HTERT RPE-1 (cell line): ENCODE measurements around the gene DNAJA4.

ENCODE experiments used
- in situ Hi-C: fragments of 300-500 bp; cut with MboI; formaldehyde crosslinking; loops from 4 replicates; pipeline ENCODE4 v1.14.3; 2020; ENCODE audit warnings: low sequenced_read_pairs

Gene DNAJA4

DNA sequence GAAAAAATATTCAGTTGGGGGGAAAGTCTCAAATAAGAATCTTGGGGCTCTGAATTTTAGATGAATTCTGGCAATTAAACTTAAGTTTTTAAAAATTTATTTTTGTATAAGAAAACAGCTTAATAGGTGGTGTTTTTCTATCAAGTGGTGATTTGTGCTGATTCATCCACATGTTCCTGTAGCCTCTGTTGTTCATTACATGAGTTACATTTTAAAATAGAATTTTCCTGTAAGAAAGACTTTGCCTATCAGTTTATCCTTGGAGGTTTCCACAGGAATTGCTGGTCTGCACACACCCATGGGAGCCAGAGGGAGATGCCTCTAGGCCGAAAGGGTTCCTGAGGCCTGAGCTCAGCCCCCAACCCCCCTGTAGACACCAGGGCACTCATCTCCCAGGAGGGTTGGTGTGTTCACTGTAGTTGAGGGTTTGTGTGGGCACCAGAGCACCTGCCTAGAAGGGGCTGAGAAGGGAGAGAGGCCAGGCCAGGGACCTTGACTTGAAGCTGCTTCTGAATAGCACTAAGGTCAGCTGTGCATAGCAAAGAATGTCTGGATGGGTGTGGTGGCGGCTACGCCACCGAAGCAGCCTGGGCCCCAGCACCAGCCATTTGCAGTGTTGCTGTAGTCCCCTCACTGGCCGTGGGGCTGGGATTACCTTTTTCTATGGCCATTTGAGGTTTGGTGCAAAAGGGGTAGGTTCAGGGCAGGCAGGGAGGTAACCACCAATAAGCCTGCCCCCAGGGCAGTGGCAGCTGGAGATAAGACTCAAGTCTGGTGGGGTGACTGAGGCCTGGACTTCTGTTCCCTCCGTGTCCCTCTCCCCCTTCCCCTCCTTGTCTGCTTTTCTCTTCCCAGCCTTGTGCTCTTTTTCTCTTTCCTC, 11.9 kb downstream of the DNAJA4 start:
- in situ Hi-C loops = no loop called here

DNA sequence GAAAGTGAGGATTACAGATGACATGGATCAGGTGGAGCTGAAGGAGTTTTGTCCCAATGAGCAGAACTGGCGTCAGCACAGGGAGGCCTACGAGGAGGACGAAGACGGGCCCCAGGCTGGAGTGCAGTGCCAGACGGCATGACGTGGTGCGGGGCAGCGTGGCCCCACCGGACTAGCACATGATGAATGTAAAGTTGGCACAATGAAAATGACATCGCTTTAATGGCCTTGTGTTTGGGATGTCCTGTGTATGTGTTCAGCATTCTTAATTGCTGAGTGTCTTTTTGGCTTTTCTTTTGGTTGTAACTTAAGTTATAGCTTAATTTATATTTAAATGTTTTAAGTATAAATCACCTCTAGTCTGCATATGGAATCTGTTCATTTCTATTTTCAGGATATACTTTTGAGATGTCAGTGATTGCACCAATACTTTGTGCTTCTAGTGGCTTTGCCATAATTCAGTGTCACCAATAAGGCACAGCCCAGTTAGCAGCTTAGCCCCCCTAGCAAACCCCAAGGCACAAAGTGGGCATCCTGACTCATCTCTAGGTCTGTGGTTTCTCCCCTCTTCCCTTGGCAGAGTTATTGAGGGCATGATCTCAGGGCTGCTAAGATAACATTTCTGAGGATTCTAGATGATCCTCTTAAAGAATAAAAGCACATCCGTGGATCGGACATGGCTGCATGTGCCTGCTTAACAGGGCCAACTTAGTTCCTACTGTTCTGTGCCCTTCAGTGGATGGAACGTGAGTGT, 16.1 kb downstream of the DNAJA4 start:
- in situ Hi-C loops = no loop called here

DNA sequence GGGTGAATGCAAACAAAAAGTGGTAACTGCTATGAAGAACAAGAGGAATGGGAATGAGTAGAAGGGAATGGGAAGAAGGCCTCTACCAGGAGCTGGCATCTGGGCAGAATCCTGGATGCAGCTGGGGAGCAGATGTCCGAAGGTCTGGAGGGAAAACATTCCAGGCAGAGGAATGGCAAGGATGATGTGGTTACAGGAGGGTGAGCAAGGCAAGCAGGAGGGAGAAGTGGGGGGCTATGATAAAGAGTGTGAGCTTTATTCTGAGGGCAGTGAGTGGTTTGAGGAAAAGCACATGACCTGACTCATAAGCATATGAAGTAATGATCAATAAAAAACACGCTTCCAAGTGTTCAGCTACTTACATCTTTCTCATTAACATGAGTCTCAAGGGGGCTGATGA, 18.0 kb downstream of the DNAJA4 start:
- in situ Hi-C loops = no loop called here

DNA sequence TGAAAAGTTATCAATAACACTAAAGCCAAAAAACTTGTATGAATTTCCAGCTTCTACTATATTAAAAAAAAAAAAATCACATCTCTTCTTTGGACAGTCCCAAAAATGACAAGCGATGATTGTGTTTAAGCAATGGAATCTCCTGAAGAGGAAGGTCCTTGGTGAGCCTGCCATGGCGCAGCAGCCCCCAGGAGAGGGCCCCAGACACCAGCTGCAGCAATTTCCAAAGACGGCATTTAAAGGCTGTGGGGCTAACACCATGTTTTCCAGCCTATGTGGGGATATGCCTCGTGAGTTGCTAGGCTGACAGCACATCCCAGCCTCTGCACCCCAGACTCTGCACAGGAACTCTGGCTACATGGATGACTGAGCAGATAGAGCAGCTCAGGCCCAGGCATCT, 20.4 kb downstream of the DNAJA4 start:
- in situ Hi-C loops = no loop called here

DNA sequence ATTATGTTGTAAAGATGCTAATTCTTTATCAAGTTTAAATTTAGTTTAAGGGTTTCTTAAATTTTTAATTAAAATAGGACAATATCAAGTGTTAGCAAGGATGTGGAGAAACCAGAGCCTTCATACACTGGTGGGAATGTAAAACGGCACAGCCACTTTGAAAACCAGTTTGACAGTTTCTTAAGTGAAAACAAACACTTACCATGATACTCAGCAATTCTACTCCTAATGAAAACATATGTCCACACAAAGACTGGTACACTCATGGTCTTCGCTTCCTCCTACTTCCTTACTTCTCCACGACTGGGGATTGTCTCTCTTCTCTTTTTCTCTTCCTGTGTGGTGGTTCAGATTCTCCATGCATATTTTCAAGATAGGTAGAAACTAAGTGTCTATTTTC, 25.9 kb downstream of the DNAJA4 start:
- in situ Hi-C loops = no loop called here

DNA sequence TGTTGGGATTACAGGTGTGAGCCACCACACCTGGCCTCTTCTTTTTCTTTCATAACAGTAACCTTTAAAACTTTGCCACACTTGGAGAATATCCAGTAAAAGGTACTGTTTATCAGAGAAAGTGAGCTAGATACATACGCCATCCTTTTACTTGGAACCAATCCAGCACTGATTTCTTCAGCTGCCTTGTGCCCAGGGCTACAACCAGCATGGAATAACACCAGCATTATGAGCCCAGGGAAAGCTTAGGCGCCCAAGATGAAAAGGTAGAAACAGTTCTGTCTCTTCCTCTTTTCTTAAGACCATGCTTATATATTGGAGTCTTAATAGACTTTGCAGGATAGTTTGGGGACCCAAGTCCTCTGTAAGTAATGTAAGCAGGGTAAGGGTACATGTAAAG, 26.7 kb downstream of the DNAJA4 start:
- in situ Hi-C loops = no loop called here

DNA sequence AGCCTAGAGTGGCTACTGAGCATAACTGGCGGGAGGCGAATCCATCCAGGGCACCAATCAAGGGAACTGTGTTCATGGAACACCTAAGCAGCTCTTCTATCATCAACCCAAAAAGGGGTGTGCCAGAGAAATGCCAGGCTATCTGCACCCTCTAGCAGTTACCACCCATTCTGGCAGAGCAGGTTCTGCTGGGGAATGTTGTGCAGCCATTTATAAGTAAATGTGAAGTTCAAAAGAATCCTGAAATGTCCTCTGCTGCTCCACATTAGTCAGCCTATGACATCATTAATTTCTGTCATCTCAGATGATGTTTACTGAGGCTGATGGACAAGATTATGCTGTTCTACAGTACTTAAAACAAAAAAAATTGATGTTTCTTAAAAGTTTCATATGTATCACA, 27.3 kb downstream of the DNAJA4 start:
- in situ Hi-C loops = no loop called here

DNA sequence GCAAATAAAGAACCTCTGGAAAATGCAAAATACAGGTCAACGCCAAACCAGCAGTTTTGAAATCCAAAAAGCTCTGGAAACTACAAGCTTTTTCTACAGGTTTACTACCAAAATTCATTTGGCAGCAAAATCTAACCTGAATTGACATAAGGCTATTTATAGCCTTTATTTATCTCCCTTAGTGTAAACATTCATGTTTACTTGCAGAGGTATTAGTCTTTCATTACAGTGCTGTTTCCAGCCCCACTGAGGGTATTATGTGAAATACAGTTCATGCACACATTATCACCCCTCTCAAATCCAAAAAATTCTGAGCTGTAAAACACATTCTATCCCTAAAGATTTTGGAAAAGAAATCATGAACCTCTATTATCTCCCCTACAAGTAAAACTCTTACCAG, 27.9 kb downstream of the DNAJA4 start:
- in situ Hi-C loops = no loop called here

DNA sequence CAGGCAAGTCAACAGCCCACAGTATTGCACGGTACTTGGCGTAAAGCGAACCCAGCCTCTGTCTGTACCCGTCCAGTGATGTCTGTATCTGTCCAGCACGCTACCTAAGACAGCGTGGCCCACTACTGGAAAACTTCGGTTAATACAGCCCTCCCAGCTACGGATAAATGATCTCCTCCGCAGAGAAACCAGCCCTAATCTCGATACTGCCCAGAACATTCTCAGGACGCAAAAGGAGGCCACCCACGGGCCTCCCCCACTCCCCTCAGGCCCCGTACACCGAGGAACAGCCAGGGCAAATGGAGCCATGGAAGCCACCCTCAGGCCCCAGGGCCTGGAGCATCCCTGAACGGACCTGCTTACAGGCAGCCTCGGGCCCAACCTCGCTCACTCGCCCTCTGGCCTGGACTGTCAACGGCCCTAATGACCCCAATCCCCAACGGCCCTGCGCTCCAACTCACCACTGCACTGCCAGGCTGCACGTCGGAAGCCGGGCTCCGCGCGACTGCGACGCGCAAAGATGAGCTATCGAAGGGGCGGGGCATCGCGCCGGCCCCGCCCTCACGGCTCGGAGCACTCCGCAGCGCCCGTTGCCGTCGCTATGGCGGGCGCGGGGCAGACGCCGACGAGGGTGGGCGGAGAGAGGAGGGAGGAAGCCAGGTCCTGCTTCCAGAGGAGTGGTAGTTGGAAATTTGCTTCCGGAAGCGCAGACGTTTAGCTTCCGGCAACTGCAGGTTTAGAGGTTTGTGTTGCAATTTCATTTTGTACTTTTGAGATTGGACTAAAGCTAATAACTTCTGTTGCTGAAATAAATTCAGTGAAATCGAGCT, 35.0 kb downstream of the DNAJA4 start, which contains the start of gene SKIC8:
TSS of gene SKIC8 (minus strand) at position 509 of the 830 bp plus-strand sequence. CDS start 3,923 bp downstream, outside the sequence.
- in situ Hi-C loops = no loop called here

DNA sequence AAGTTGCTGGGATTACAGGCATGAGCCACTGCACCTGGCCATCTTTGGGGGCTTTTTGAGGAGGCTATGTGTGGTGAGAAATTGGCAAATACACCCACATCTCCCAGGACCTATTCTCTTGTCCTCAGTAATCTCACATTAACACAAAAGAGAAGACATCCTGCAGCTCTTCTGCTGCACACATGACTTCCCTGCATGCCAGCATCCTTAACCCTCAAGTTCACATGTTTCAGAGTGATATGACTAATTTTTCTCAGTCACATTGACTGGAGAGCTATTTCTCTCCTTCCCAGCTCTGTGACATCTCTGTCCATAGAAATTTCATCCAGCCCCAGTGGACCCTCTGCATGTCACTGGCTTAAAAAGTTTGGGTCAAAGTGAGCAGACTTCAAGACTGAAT, 37.0 kb downstream of the DNAJA4 start:
- in situ Hi-C loops = no loop called here

DNA sequence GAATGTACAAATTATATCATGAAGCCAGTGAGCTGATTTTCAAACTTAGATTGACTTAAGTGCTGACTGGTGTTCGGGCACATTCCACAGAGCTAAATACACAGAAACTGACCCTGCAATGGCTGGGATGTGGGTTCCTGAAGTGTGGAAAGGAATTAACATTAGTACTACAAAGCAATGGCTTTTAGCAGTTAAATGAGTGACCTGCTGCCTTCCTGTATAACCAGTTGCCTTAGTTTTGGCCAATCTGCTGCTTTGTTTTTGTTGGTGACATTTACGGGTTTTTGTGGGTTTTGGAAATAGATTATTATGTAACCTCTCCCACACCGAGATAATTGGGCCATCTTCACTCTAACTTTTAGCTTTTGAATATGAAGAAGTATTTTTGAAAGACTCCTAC, 37.5 kb downstream of the DNAJA4 start:
- in situ Hi-C loops = no loop called here

DNA sequence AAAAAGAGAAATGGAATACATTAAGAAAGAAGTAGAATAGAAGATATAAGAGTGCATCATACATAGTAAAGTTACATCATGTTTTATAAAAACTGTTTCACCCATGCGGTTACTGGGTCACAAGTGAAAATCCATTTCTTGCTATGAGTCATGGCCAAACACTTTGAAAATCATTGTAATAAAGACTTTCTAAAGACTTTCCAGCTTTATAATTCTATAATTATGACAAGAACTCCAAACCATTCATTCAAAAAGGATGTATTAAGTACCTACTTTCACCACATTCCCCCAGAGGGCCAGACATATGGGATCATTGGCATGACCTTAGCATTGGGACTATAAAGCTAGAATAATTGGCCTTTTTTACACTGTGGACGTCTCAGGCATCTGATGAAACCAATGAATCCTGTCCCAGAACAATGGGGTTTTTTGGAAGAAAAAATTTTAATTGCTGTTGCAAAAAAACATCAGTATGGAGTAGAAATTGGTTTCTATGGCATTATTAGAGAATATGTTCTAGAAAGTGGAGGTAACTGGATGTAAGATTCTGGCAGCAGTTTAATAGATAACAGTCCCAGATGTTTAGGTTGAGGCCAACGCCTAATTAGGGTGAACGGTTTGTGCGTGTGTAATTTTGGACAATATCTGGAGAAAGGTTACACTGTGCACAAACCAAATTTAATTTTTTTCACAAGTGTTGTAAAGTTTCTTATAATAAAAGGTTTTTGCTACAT, 38.4 kb downstream of the DNAJA4 start:
- in situ Hi-C loops = no loop called here

DNA sequence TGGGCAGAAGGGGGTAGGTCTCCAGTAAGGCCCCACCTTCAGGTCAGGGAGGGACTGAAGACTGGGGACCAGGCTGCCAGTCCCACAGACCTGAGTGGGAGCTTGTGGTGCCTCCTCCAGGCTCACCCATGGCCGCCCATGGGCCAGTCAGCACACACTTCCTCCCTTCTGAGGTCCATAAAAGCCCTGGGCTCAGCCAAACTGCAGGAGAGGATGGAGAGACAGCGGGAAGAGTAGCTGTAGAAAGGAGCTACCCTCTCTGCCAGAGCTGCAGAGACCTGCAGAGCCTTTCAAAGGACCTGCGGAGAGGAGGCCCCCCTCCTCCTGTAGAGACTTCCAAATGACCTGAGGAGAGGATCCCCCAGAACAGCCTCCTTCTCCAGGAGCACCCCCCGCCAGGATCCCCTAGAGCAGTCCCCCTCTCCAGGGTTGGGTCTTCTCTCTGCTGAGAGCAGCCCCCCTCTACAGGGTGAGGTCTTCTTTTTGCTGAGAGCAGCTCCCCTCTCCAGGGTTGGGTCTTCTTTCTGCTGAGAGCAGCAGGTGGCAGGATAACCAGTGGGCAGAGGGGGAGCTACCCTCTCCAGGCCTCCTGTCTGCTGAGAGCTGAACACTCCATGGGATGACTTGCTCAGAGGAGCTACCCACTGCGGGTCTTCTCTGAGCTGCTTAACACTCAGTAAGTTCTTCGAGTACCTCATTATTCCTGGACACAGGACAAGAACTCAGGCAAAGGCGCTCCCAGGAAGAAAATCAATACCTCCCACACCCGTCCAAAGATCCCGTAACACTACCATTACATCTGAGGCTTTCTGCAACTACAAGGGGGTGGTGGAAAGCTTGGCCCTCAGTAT, 40.1 kb downstream of the DNAJA4 start:
- in situ Hi-C loops = no loop called here

DNA sequence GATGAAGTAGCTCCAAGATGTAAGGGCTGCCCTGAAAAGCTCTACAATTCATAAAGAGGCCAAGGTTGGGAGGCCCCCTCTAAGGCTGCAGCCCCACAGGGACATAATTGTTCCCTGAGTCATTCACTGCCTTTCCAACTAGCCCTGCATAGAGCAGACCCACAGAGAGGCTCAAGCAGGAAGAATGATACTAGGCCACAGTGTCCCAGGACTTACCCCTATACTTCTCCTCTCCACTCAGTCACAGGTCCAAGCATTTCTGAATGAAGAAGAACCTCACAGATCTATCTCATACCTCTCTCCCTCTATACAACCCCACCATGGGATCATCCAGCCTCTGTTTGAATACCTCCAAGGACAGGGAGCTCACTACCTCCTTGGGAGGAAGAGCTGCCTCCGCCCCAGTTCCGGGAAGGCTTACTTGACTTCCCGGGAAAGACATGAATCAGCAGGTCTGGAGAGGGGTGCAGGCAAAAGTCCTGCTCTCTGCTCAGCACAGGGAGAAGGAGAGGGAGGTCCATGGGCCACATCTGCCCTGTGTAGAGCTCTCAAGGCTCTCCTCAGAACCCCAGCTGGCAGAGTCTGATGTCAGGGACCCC, 41.9 kb downstream of the DNAJA4 start:
- in situ Hi-C loops = no loop called here

DNA sequence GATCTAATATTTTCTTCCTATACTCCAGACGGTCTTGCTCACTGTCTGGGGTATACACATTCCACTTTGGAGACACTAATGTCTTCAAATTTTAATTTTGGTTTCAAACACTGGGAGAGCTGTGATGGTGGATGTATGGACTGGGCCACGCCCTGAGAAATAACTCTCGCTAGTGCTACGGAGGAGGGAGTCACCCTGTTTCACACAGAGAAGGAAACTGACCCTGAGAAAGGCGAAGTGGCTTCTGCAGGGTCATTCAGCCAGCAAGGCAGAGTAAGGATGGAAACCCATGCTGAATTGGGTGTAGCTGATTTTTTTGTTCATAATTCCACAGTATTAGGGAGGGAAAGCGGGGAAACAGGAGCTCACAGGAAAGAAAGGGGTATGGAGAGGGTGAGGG, 43.6 kb downstream of the DNAJA4 start:
- in situ Hi-C loops = no loop called here

DNA sequence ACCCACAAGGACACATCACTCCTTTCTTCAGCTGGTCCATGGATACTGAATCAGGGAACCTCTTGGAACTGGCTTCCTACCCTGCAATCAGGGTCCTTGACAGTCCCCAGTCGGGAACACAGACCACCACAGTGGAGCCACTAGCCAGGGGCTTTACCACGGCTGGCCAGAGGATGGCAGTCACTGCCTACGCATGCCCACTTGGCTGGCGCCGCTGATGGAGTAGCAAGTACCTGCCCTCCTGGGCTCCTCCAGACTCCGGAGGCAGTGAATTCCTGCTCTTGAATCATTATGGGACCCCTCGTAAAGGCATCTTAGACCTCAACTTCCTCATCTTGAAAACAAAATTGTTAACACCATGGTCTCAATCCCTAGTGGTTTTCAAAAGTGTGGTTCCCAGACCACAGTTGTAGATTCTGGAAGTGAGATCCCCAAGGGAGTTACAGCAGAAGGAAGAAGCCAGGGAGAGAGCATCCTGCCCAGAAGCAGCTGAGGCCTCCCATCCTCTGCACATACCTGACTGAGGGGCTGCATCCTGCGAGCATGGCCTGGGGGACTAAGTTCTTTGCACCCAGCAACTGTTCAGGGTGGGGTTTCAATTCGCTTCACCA, 44.2 kb downstream of the DNAJA4 start:
- in situ Hi-C loops = no loop called here

DNA sequence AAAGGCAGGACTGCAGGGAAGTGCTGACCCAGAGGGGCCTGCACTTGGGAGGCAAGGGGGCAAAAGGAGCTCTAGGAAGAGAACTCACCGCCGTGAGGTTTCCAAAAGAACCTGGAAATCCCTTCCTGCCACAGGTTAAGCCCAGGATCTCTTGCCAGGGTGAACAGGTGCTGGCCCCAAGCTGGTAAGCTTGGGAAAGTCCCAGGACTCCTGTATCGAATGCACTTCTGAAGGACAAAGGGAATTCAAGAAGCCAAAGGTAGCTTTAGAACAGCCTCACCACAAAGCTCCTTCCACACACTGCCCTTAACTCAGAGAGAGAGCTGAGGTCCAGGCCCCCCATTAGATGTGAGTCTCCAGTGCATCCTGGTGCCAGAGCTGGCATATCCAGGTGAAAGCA, 46.9 kb downstream of the DNAJA4 start:
- in situ Hi-C loops = no loop called here

DNA sequence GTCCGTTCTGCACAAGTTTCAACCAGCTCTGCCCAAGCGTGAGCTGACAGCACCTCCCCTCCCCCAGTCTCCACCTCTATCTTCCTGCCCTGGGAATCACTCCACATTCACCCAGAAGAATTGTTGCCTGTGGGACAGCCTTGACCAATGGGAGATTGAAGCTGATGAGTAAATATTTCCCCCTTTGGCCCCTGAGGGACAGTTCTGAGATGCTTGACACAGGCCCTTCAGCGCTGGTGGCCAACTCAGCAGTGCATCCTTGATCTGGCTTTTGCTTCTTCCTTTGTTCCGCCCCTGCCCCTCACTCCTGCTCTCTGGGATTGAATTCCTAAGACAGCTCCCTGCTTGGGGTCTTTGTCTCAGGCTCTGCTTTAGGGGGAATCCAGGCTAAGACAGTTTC, 48.2 kb downstream of the DNAJA4 start:
- in situ Hi-C loops = no loop called here

DNA sequence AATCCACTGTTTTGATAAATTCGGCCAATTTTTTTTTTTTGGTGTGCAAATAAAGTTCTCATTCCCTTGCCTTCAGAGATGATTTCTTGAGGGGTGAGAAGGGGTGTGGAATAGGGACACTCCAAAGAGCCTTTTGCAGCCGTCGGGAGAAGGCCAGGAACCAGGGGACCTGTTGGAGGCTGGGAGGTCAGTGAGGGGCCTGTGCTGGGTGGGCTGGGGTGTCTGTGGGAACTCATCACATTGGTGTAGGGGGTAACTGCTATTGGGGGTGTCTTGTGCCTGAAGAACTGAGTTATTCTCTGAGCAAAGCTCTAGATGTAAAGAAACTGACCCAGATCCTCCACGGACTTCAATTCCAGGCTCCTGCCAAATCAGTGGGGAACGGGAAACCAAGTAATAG, 48.6 kb downstream of the DNAJA4 start:
- in situ Hi-C loops = no loop called here
